NB4 (cell line): ENCODE measurements around the gene SLC13A2.
"Not testable (repeated sequence)": the region's sequence is repeated elsewhere in the genome, so short reads cannot be mapped to it uniquely, and the experiment has no call there.

ENCODE experiments used
- DNase-seq: peaks from one replicate; pipeline ENCODE4 v3.0.0; 2010; ENCODE audit warnings: low read depth
- H3K4me3 ChIP-seq: one replicate; pipeline ENCODE4 v1.5.1; 2011; ENCODE audit warnings: mild to moderate bottlenecking, low read depth, low read length, moderate library complexity
- CTCF ChIP-seq: IDR thresholded peaks from one replicate; pipeline ENCODE4 v1.5.1; 2012; ENCODE audit warnings: low read depth, low read length
- MYC ChIP-seq: IDR thresholded peaks from 2 replicates; pipeline ENCODE4 v1.6.1; 2011; ENCODE audit warnings: low read depth, low read length
- POLR2A ChIP-seq: IDR thresholded peaks from 2 replicates; pipeline ENCODE4 v1.6.1; 2011; ENCODE audit warnings: mild to moderate bottlenecking; ENCODE audit not compliant: insufficient read length; ENCODE audit errors: extremely low read depth
- TF ChIP-seq, protein P1 (sequence below): IDR thresholded peaks from 2 replicates; pipeline ENCODE4 v1.6.1; 2011; ENCODE audit warnings: low read depth, low read length

The SLC13A2 gene

DNA sequence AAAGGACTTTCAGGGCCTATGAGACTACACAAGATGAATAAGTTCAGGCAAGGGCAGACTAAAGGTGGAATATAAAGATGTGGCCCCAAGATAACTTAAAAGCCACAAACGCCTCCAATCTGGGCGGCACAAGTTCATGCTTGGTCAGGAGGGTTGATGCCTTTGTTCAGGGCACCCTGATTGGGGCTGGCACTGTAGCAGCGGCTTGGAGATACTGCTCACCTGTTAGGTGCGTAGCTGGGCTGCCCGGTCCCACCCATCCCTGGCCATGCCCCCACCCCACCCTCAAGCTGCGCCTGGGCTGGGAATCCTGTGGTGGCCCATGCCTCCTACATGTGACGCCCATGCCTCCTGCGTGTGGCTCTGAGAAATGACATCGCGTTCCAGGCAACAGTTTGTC, 12.5 kb upstream of the SLC13A2 start:
- H3K4me3 ChIP-seq: no peak overlapping the region
- TF ChIP-seq, protein P1, sequence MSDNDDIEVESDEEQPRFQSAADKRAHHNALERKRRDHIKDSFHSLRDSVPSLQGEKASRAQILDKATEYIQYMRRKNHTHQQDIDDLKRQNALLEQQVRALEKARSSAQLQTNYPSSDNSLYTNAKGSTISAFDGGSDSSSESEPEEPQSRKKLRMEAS: no peak
- no peak for TF ChIP-seq MYC
- no peak for DNase-seq

- H3K4me3 ChIP-seq: no peak overlapping the region
- DNase-seq: no peak
- TF ChIP-seq, protein P1: no peak
- TF ChIP-seq MYC (no peak), POLR2A (no peak), CTCF (no peak)
Observed at GRCh38 chr17:28466001-28466400, 7.4 kb upstream of the SLC13A2 start.

- no peak overlapping the region for H3K4me3 ChIP-seq
Observed at GRCh38 chr17:28466521-28467048, 6.9 kb upstream of the SLC13A2 start.

GRCh38 chr17:28467456-28468025, 5.9 kb upstream of the SLC13A2 start:
- peak; percentile 73 for DNase-seq
- peak overlapping the region; percentile 10 for H3K4me3 ChIP-seq
- TF ChIP-seq MYC: no peak
- TF ChIP-seq, protein P1: no peak
- no peak for TF ChIP-seq POLR2A
- no peak for TF ChIP-seq CTCF

More at GRCh38 chr17:28466521-28467048, 6.9 kb upstream of the SLC13A2 start:
- no peak for TF ChIP-seq CTCF
- TF ChIP-seq, protein P1: no peak
- no peak for TF ChIP-seq MYC
- TF ChIP-seq POLR2A: no peak
- no peak for DNase-seq

DNA sequence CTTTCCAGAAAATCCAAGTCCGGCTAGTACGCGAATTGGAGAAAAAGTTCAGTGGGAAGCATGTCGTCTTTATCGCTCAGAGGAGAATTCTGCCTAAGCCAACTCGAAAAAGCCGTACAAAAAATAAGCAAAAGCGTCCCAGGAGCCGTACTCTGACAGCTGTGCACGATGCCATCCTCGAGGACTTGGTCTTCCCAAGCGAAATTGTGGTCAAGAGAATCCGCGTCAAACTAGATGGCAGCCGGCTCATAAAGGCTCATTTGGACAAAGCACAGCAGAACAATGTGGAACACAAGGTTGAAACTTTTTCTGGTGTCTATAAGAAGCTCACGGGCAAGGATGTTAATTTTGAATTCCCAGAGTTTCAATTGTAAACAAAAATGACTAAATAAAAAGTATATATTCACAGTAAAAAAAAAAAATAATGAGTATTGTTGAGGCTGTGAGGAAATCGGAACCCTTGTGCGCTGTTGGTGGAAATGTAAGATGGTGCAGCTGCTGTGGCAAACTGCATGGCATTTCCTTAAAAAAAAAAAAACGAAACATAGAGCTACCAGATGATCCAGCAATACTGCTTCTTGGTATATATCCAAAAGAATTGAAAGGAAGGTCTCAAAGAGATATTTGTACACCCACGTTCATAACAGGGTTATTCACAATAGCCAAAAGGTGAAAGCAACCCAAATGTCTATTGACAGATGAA, 5.3 kb upstream of the SLC13A2 start:
- peak; percentile 31 for DNase-seq
- H3K4me3 ChIP-seq: not testable (repeated sequence)

DNA sequence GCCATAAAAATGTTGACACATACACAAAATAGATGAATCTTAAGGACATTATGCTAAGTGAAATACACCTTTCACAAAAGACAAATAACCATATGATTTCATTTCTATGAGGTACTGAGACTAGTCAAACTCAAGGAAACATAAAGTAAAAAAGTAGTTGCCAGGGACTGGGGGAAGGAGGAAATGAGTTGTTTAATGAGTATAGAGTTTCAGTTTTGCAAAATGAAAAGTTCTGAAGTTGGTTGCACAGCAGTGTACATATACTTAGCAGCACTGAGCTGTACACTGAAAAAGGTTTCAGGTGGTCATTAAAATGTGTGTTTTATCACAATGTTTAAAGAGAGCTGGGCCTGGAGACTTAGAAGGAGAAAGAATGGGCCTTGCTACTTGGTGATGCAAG, 4.7 kb upstream of the SLC13A2 start:
- H3K4me3 ChIP-seq: no peak overlapping the region
- TF ChIP-seq MYC: no peak
- TF ChIP-seq, protein P1: no peak
- TF ChIP-seq POLR2A: no peak
- TF ChIP-seq CTCF: no peak
- DNase-seq: no peak

- no peak overlapping the region for H3K4me3 ChIP-seq
- no peak for DNase-seq
- TF ChIP-seq, protein P1: no peak
- no peak for TF ChIP-seq POLR2A
- TF ChIP-seq MYC: no peak
- no peak for TF ChIP-seq CTCF
Observed at GRCh38 chr17:28469376-28469775, 4.1 kb upstream of the SLC13A2 start.
